HepG2 (cell line): ENCODE measurements around the gene PRSS50. TPM values are rescaled to one million over a fixed set of nuclear protein-coding genes. Genes with fewer than 3 reads are reported as not detected.

ENCODE experiments used
- ATAC-seq: fragments of 200-7000 bp; cut with Tn5 transposase; 3 replicates; pipeline ENCODE4 v1.9.1; 2020; ENCODE audit warnings: mild to moderate bottlenecking, moderate library complexity
- BruUV-seq: library from RNA; stranded (reverse); fragments of 400-500 nt; replicated peaks from 2 replicates; lab custom pipeline; 2021; lab: Mats Ljungman, UMichigan
- CTCF ChIA-PET: fragments of 300-600 bp; formaldehyde crosslinking; extraction: SDS; loops from one replicate; lab custom pipeline; 2021; ENCODE audit warnings: low total read pairs, inconsistent platforms, low intra/inter-chr PET ratio; lab: Yijun Ruan, JAX
- POLR2A ChIA-PET: fragments of 350-600 bp; sonication (Branson Sonifier 250); formaldehyde crosslinking; loops from one replicate; lab custom pipeline; 2020; ENCODE audit warnings: antibody characterized with exemption, inconsistent platforms; lab: Yijun Ruan, JAX
- DNase-seq: peaks from one replicate; pipeline ENCODE4 v3.0.0-alpha.2; 2015; ENCODE audit warnings: low spot score
- FAIRE-seq: peaks from 3 replicates; lab custom pipeline; 2011; peaks lifted over from hg19 to GRCh38; lab: Jason Lieb, UNC
- H2AFZ ChIP-seq: one replicate; pipeline ENCODE4 v1.6.1; 2011; ENCODE audit warnings: low read length, inconsistent platforms
- H3K27ac ChIP-seq: fragments of 300-600 bp; 3 replicates; pipeline ENCODE4 v1.8.0; 2011; ENCODE audit warnings: mixed run types, mild to moderate bottlenecking, mixed read lengths, low read length, inconsistent platforms; ENCODE audit not compliant: insufficient read depth; ENCODE audit errors: extremely low read length
- H3K27me3 ChIP-seq, 2 experiments: fragments of 200-600 bp in 1 of 2; 2 replicates in 1 of 2; 3 replicates in 1 of 2; pipeline versions ENCODE4 v1.6.0 to v1.8.0; 2011; ENCODE audit warnings: low read length in 2 of 2, mild to moderate bottlenecking in 2 of 2, moderate library complexity in 2 of 2, inconsistent platforms in 1 of 2; ENCODE audit not compliant: insufficient read depth in 2 of 2, control insufficient read depth in 1 of 2
- H3K36me3 ChIP-seq, 2 experiments: fragments of 200-600 bp in 1 of 2; replicated peaks in 1 of 2; 2 replicates in 1 of 2; 3 replicates in 1 of 2; pipeline versions ENCODE4 v1.5.1 to v1.8.0; 2011; ENCODE audit warnings: low read length in 2 of 2, inconsistent platforms in 1 of 2; ENCODE audit not compliant: insufficient read depth in 2 of 2, control insufficient read depth in 1 of 2
- H3K4me1 ChIP-seq: 2 replicates; pipeline ENCODE4 v1.5.1; 2012; ENCODE audit warnings: low read length, inconsistent platforms; ENCODE audit not compliant: insufficient read depth
- H3K4me2 ChIP-seq: 2 replicates; pipeline ENCODE4 v1.6.0; 2011; ENCODE audit warnings: low read depth, low read length, inconsistent platforms
- H3K4me3 ChIP-seq, 3 experiments: fragments of 200-600 bp in 1 of 3; sonication (generic), shearing (Covaris generic) in 1 of 3; replicated peaks in 1 of 3; 2 replicates each; pipeline ENCODE4 v1.5.1; 2011 to 2016; ENCODE audit warnings: low read length in 3 of 3, inconsistent platforms in 2 of 3, low read depth in 2 of 3, mild to moderate bottlenecking in 2 of 3, control low read depth in 1 of 3, mixed read lengths in 1 of 3; ENCODE audit not compliant: insufficient read depth in 1 of 3
- H3K79me2 ChIP-seq: one replicate; pipeline ENCODE4 v1.6.1; 2011; ENCODE audit warnings: low read length, inconsistent platforms; ENCODE audit not compliant: insufficient read depth
- H3K9ac ChIP-seq: 2 replicates; pipeline ENCODE4 v1.6.0; 2011; ENCODE audit warnings: mild to moderate bottlenecking, low read depth, low read length, inconsistent platforms; ENCODE audit not compliant: insufficient read depth
- H3K9me3 ChIP-seq: 2 replicates; pipeline ENCODE4 v1.5.1; 2012; ENCODE audit warnings: mild to moderate bottlenecking, low read length
- H4K20me1 ChIP-seq: 2 replicates; pipeline ENCODE4 v1.6.0; 2011; ENCODE audit warnings: inconsistent platforms, mild to moderate bottlenecking, low read length, moderate library complexity; ENCODE audit not compliant: insufficient read depth
- BCL6 ChIP-seq: IDR thresholded peaks from 2 replicates; pipeline ENCODE4 v1.6.1; 2016; ENCODE audit warnings: missing genetic modification reagents, missing compliant biosample characterization
- FUBP1 ChIP-seq: sonication (generic); formaldehyde crosslinking; IDR thresholded peaks from 2 replicates; pipeline ENCODE4 v1.5.1; 2020; ENCODE audit warnings: missing genetic modification reagents, mild to moderate bottlenecking, borderline replicate concordance
- GATA4 ChIP-seq: sonication (generic); IDR thresholded peaks from 2 replicates; pipeline ENCODE4 v1.6.1; 2016; ENCODE audit warnings: antibody characterized with exemption, low read depth, borderline replicate concordance
- TEAD3 ChIP-seq: optimal IDR thresholded peaks from 2 replicates; pipeline ENCODE3; 2016; ENCODE audit warnings: borderline replicate concordance
- ZNF136 ChIP-seq: sonication (generic); formaldehyde crosslinking; IDR thresholded peaks from 2 replicates; pipeline ENCODE4 v1.8.1; 2022; ENCODE audit warnings: low read depth, mild to moderate bottlenecking, moderate library complexity, missing genetic modification reagents
- ZNF24 ChIP-seq: fragments of 450-650 bp; IDR thresholded peaks from 2 replicates; pipeline ENCODE4 v1.6.1; 2017; ENCODE audit warnings: antibody characterized with exemption, mild to moderate bottlenecking
- ZNF670 ChIP-seq: sonication (generic); formaldehyde crosslinking; IDR thresholded peaks from 2 replicates; pipeline ENCODE4 v1.8.0; 2022; ENCODE audit warnings: mild to moderate bottlenecking, missing genetic modification reagents, borderline replicate concordance
- WGBS: methylation state at CpG from one replicate; pipeline ENCODE4 v1.1.6; 2017; ENCODE audit warnings: low lambda C conversion rate; 5-methylcytosine and 5-hydroxymethylcytosine counted together
- in situ Hi-C: cut with HindIII; loops from 2 replicates; pipeline ENCODE4 v1.10.0; 2017; ENCODE audit warnings: low pct_unique_long_range_greater_than_20kb; ENCODE audit not compliant: extremely low pct_ligation_motif_present
- intact Hi-C: fragments of 100-400 bp; cut with micrococcal nuclease; formaldehyde crosslinking; loops from one replicate; pipeline ENCODE4 v1.10.0; 2022; ENCODE audit not compliant: unreplicated experiment
- polyA plus RNA-seq, 8 experiments: library from polyadenylated mRNA; depleted of rRNA in 3 of 8; stranded (reverse) in 7 of 8; unstranded in 1 of 8; fragments of >200 nt; fragmentation: Illumina TruSeq in 4 of 8; extraction: Trizol in 4 of 8; gene quantifications; 2 replicates each; pipeline versions ENCODE4 v1.2.1 to v1.2.3, GENCODE V29; 2011 to 2016; ENCODE audit warnings: low read depth in 4 of 8, missing spikeins in 1 of 8, mixed read lengths in 1 of 8; ENCODE audit not compliant: insufficient read depth in 1 of 8
- total RNA-seq, 5 experiments: library from RNA; depleted of rRNA; stranded (reverse); fragments of >200 nt; fragmentation: Illumina TruSeq; extraction: Trizol; gene quantifications; 2 replicates each; pipeline ENCODE4 v1.2.3, GENCODE V29; 2016; ENCODE audit warnings: low read depth in 1 of 5

PRSS50 gene
- total and polyA plus RNA-seq, 2 of the 13 experiments (the other 11 are each of a cell fraction or from before 2014, with no cell fraction given), result not detected

GRCh38 chr3:46736006-46736872 is 18.6 kb upstream of the PRSS50 start:
- no peak overlapping the region for H2AFZ ChIP-seq
- no peak for FAIRE-seq
- CTCF ChIA-PET, result no interaction called here

More at GRCh38 chr3:46736006-46736872, 18.6 kb upstream of the PRSS50 start:
- Histone ChIP-seq H3K4me1 (no peaks in the 10 kb centered on the region), H3K9ac (no peak overlapping the region), H3K79me2 (no peaks in the 10 kb centered on the region), H3K27ac (no peak overlapping the region), H3K27me3 (peaks cover 1 to 8% of the 10 kb centered on the region in 2 experiments; a peak in 1 of 5 replicates), H3K36me3 (no peaks in the 10 kb centered on the region), H3K4me2 (no peak overlapping the region), H3K4me3 (no peak overlapping the region), H3K9me3 (no peaks in the 10 kb centered on the region), H4K20me1 (no peaks in the 10 kb centered on the region)
- BruUV-seq, result no TSS peak
- TF ChIP-seq ZNF136 (CRISPR knock-in tag) (no peak), ZNF24 (no peak), TEAD3 (CRISPR knock-in tag) (no peak), FUBP1 (CRISPR knock-in tag) (no peak), ZNF670 (CRISPR knock-in tag) (no peak), BCL6 (CRISPR knock-in tag) (no peak), GATA4 (no peak)
- POLR2A ChIA-PET, result no interaction called here
- WGBS, result 41% methylated on average over 13 of the region's 20 CpGs
- DNase-seq, result no peak
- no peak for ATAC-seq
- in situ Hi-C loops, result no loop called here
- intact Hi-C loops, result no loop called here
